Pancreas (tissue), 10 donors: Measurements from ENCODE around the gene MCTP1. TPM values are rescaled to one million over a fixed set of nuclear protein-coding genes. Genes with fewer than 3 reads are reported as not detected.

ENCODE experiments used
- ATAC-seq, 4 donors: fragments of 200-7000 bp; cut with Tn5 transposase; one replicate each; pipeline versions ENCODE4 v1.8.0 to v1.9.1; 2020; ENCODE audit warnings: mild to moderate bottlenecking in 4 of 4, moderate library complexity in 4 of 4
- DNase-seq, 6 donors: peaks; one replicate each; pipeline ENCODE4 v3.0.0-alpha.2; 2020
- FAIRE-seq: peaks from 2 replicates; lab custom pipeline; 2012; peaks lifted over from hg19 to GRCh38; lab: Jason Lieb, UNC
- H3K27ac ChIP-seq, 4 donors: fragments of 200-600 bp; sonication (generic); 1 replicate in 3 of 4; 2 replicates in 1 of 4; pipeline versions ENCODE4 v1.5.0 to v1.8.0; 2020
- H3K27me3 ChIP-seq, 4 donors: fragments of 200-600 bp; one replicate each; pipeline ENCODE4 v1.8.0; 2021
- H3K36me3 ChIP-seq, 3 donors: fragments of 200-600 bp; sonication (generic) in 1 of 3; one replicate each; pipeline versions ENCODE4 v1.5.0 to v1.8.0; 2020 to 2021
- H3K4me1 ChIP-seq, 3 donors: fragments of 200-600 bp; one replicate each; pipeline ENCODE4 v1.8.0; 2021
- H3K4me3 ChIP-seq, 4 donors: fragments of 200-600 bp; sonication (generic) in 2 of 4; one replicate each; pipeline versions ENCODE4 v1.5.0 to v1.8.0; 2020 to 2021
- H3K9me3 ChIP-seq, 4 donors: fragments of 200-600 bp; one replicate each; pipeline ENCODE4 v1.8.0; 2021
- WGBS, 2 donors: extraction: QIAGEN DNeasy Blood & Tissue Kit; methylation state at CpG; one replicate each; pipeline ENCODE4 v1.1.7; 2013; 5-methylcytosine and 5-hydroxymethylcytosine counted together
- intact Hi-C, 3 donors: fragments of 100-400 bp; cut with DNase I; formaldehyde crosslinking; loops; one replicate each; pipeline versions ENCODE4 v1.11.1 to v1.14.2; 2022
- polyA plus RNA-seq, 2 donors: library from polyadenylated mRNA; stranded (reverse); fragments of 200-250 nt; gene quantifications; one replicate each; pipeline ENCODE4 v1.2.3, GENCODE V29; 2013
- total RNA-seq, 6 donors: library from RNA; stranded (reverse); fragmentation: NEBNext Ultra II Directional in 4 of 6; extraction: Animal tissue kit (Norgen Biotek cat#: 25700) in 4 of 6; gene quantifications; one replicate each; pipeline versions ENCODE4 v1.2.1 to v1.2.4, GENCODE V29; 2021 to 2023
- TF ChIP-seq, protein P1 (sequence below), 4 donors: fragments of 200-600 bp; sonication (generic) in 3 of 4; IDR thresholded peaks; one replicate each; pipeline versions ENCODE4 v1.5.0 to v1.8.0; 2021; ENCODE audit warnings: antibody characterized with exemption in 4 of 4
- donor health status: healthy with polysubstance abuse.
- donor health status: DM: no; HTN: no; CAD: no; lungs with moderate emphysema.
- donor health status: DM: no; HTN: no; CAD: no.
- donor health status: control.
- donor health status: control.
- donor health status: Bipolar disorder and iron deficiency.
- donor health status: DM: yes; HTN: yes; CAD: no.
- donor health status: DM: no; HTN: no; CAD: no.
- donor health status: DM: no; HTN: no; CAD: no.
- donor health status: DM: yes; HTN: yes; CAD: no.

Gene MCTP1
- total and polyA plus RNA-seq, 8 donors, result 0.80 to 8.1 (median 2.2) TPM

DNA sequence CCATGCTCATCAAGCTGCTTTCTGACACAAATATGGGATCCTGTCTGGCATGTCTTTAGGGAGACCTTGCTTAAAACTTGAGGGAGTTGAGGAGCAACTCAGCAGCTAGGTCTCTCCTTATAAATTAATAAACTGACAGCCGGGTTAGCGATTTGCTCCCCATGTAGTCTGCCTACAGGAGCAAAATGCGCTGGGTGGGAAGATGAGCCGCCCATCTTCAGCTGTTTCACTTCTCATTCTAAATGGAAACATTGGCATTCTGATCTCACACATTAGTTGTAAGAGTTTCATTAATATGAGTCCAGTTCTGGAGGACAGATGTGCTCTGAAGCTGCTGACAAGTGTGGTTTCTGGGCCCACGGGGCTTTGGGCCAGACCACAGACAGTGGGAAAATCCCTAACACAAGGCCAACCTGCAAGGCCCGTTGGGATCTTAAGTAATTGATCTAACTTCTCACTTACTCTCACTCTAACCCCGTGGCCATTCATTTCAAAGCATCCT is 197.0 kb downstream of the MCTP1 start:
- FAIRE-seq, result no peak

DNA sequence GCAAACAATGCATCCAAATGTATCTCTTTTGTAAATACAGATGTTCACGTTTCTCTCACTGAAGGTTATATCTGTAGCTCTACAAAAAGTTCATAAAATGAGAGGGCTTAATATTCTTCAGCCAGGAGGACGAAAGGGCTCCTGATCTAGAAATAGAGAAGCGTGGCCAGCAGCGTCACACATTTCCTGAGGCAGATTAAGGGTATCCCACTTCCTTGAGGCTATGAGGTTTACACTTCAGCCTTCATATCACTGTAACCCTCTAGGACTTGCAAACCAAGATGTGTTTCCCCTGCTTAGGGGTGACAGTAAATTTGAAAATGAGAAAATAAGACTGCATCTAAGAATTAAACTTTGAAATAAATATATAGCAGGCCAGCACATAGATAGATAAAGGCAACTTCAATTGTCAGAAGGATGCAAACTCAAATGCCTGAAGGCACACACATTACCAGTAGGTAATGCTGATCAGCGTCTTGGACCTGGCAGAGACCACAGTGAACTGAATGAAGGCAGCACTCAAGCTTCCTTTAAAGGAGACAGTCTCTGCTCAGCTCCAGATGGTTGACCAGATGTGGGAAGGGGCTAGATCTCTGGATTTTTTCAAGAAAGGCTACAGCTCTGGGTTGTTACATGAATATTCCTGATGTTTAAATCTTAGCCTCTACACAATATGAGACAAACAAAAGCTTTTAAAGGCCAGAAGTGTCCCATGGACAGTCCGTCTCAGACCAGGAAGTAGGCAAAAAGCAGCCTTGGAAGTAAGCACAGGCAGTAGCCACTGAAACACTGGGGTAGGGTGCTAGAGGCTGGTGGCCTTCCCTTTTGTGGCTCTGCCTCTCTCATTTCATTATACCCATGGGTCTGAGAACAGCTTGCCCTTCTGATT is 197.7 kb downstream of the MCTP1 start:
- intact Hi-C loops, result no loop called here
- H3K9me3 ChIP-seq, result no peaks in the 10 kb centered on the region
- DNase-seq, result no peak
- ATAC-seq, result peak in 2 of 4 donors; percentile 35 to 57
- H3K36me3 ChIP-seq, result no peaks in the 10 kb centered on the region
- no peak overlapping the region for H3K4me3 ChIP-seq
- no peaks in the 10 kb centered on the region for H3K27me3 ChIP-seq
- H3K27ac ChIP-seq, result peak overlapping the region in 1 of 4 donors; percentile 19
- no peaks in the 10 kb centered on the region for H3K4me1 ChIP-seq
- 48 to 63% methylated on average over 6 of the region's 6 CpGs for WGBS, 2 donors
- TF ChIP-seq, protein P1, sequence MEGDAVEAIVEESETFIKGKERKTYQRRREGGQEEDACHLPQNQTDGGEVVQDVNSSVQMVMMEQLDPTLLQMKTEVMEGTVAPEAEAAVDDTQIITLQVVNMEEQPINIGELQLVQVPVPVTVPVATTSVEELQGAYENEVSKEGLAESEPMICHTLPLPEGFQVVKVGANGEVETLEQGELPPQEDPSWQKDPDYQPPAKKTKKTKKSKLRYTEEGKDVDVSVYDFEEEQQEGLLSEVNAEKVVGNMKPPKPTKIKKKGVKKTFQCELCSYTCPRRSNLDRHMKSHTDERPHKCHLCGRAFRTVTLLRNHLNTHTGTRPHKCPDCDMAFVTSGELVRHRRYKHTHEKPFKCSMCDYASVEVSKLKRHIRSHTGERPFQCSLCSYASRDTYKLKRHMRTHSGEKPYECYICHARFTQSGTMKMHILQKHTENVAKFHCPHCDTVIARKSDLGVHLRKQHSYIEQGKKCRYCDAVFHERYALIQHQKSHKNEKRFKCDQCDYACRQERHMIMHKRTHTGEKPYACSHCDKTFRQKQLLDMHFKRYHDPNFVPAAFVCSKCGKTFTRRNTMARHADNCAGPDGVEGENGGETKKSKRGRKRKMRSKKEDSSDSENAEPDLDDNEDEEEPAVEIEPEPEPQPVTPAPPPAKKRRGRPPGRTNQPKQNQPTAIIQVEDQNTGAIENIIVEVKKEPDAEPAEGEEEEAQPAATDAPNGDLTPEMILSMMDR (IDR thresholded peaks at IDR 0.05), result no peak
- FAIRE-seq, result no peak

More for the DNA sequence above, 197.0 kb downstream of the MCTP1 start:
- H3K4me1 ChIP-seq, result no peaks in the 10 kb centered on the region
- H3K9me3 ChIP-seq, result no peaks in the 10 kb centered on the region
- no peak for DNase-seq
- intact Hi-C loops, result no loop called here
- peak in 2 of 4 donors; percentile 20 to 45 for ATAC-seq
- 61 to 80% methylated on average over 7 of the region's 7 CpGs for WGBS, 2 donors
- no peaks in the 10 kb centered on the region for H3K36me3 ChIP-seq
- no peaks in the 10 kb centered on the region for H3K27me3 ChIP-seq
- H3K4me3 ChIP-seq, result no peak overlapping the region
- H3K27ac ChIP-seq, result peak overlapping the region in 1 of 4 donors; percentile 19
- TF ChIP-seq, protein P1 (IDR thresholded peaks at IDR 0.05), result no peak

DNA sequence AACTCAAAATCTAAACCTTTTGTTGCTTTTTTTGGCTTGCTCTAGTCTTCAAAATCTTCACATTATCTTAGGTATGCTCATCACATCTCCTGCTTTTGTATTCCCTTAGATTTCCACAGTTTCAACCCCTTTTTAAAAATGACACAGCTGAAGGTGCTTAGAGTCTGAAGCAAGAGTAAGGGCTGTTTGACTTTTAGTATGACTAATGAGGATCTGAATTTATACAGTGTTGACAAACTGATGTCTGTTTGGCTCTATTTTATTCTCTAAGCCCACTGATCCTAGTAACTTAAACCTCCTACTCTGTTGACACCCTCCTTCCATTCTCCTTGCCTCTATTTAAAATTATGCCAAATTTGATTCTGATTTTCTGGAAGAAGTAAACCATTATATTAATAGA is 200.1 kb downstream of the MCTP1 start:
- intact Hi-C loops, result no loop called here

DNA sequence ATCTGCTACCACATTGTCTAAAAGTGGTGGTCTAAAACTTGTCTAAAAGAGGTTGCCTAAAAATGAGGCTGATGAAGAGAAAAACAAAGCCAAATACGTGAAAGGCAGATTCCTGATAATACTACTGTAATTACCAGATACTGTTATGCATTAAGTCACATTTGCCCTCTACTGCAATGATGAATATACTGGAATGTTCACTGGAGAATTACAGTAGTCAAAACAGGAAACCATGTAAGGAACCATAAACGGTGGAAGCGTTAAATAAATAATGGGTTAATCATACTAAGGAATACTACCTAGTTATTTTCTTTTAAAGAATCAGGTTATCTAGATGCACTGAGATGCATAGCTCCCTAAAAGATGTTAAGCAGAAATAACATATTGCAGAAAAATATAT is 201.3 kb downstream of the MCTP1 start:
- 63 to 71% methylated on average over 3 of the region's 3 CpGs for WGBS, 2 donors
- intact Hi-C loops, result no loop called here
- Histone ChIP-seq H3K4me1 (no peaks in the 10 kb centered on the region), H3K36me3 (no peaks in the 10 kb centered on the region), H3K27ac (no peak overlapping the region), H3K9me3 (no peaks in the 10 kb centered on the region), H3K4me3 (no peak overlapping the region), H3K27me3 (no peaks in the 10 kb centered on the region)
- ATAC-seq (no peak), FAIRE-seq (no peak), DNase-seq (no peak)
- TF ChIP-seq, protein P1 (IDR thresholded peaks at IDR 0.05), result no peak

More for the DNA sequence above, 200.1 kb downstream of the MCTP1 start:
- no peaks in the 10 kb centered on the region for H3K36me3 ChIP-seq
- FAIRE-seq (no peak), ATAC-seq (no peak), DNase-seq (no peak)
- no peaks in the 10 kb centered on the region for H3K9me3 ChIP-seq
- TF ChIP-seq, protein P1 (IDR thresholded peaks at IDR 0.05), result no peak
- H3K27ac ChIP-seq, result no peak overlapping the region
- no peaks in the 10 kb centered on the region for H3K27me3 ChIP-seq
- H3K4me3 ChIP-seq, result no peak overlapping the region
- no peaks in the 10 kb centered on the region for H3K4me1 ChIP-seq

DNA sequence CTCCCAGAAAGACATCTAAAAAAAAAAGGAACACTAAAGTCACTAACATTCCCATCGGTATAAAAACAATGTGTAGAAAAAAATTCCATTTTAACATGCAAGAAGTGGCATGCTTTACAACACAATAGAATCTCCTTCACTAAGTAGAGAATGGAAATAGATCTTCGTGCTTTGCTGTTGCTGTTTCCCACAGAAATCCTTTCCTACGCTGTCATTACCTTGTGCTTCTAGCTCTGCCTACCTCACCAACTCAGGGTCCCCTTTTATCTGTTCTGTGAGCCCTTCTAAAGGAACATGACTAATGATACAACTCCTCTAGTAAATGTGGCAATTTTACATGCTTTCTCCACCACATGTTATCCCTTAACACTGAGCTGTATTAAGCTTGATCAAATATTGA is 202.9 kb downstream of the MCTP1 start:
- Histone ChIP-seq H3K27me3 (no peaks in the 10 kb centered on the region), H3K9me3 (no peaks in the 10 kb centered on the region), H3K36me3 (no peaks in the 10 kb centered on the region), H3K4me1 (no peaks in the 10 kb centered on the region), H3K4me3 (peak overlapping the region in 1 of 4 donors; percentile 18), H3K27ac (no peak overlapping the region)
- FAIRE-seq (no peak), ATAC-seq (no peak), DNase-seq (no peak)
- WGBS, 2 donors, result 30% methylated on average over 3 of the region's 3 CpGs
- intact Hi-C loops, result no loop called here
- TF ChIP-seq, protein P1 (IDR thresholded peaks at IDR 0.05), result no peak
